Astrocyte of the hippocampus (primary cell): ENCODE results near the gene CRB2.

Experiments
- DNase-seq: peaks from one replicate; pipeline ENCODE4 v3.0.0; 2011; ENCODE audit warnings: low read depth, low spot score

The CRB2 gene

DNA sequence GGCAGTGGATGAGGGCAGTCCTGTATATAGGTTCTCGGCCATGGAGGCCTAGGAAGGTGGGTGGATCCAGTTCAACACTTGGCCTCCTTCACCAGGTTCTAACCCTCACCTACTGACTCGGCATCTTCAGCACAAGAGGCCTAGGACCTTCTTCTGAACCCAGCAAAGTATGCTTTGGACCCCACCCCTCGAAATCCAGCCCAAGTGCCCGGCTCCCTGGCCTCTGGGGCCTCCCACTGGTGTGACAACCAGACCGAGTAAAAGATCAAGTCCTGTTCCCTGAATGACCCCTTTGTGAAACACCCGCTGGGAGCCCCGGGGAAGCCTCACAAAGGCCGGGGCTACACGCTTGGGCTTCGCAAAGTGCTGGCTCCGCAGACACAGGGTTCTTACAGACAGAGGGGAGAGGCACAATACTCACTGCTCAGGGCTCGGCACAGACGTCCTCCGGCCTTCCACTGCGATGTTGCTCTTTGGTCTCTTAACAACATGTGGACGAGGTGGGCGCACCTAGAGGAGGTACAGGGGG is 47.0 kb downstream of the CRB2 start:
- no peak for DNase-seq

DNA sequence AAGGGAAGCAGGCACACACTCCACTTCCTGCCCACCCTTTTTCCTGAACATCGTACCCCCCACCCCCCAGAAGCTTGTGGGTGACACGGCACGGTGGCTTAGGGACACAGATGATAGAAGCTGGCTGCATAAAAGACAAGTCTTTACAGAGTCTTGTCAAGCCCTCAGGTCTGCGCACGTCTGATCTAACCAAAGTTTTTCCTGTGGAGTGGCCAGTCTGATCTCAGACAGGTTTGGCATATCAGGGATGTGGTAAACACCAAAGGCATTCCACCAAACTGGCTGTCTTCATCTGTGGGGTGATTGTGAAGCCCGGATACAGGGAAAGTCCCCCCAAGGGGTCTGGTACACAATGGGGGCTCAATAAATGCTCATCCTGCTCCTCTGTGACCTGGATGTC is 50.0 kb downstream of the CRB2 start:
- no peak for DNase-seq

DNA sequence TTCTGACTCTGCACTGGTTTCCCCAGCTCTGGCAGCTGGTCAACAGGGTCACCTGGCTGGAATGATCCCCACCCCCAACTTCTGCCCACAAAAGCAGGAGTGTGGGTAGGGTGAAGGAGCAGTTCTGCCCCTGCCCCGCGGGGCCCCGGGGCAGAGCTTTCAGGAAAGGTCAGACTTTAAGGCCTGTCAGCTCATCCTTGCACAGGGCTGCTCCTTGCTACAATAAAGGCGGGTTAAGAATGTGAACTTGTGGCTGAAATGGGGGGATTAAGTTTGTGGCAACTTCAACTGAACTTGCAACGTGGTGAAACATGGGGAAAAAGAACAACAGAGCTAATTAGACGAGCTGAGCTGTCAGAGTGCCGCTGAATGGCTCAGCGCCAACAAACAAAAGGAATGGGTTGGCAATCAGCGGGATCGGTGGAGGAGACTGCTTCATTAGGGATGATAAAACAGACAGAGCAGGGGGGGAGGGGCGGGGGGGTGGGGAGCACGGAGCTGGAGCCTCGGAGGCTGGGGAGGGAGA is 50.8 kb downstream of the CRB2 start:
- peak; percentile 72 for DNase-seq

DNA sequence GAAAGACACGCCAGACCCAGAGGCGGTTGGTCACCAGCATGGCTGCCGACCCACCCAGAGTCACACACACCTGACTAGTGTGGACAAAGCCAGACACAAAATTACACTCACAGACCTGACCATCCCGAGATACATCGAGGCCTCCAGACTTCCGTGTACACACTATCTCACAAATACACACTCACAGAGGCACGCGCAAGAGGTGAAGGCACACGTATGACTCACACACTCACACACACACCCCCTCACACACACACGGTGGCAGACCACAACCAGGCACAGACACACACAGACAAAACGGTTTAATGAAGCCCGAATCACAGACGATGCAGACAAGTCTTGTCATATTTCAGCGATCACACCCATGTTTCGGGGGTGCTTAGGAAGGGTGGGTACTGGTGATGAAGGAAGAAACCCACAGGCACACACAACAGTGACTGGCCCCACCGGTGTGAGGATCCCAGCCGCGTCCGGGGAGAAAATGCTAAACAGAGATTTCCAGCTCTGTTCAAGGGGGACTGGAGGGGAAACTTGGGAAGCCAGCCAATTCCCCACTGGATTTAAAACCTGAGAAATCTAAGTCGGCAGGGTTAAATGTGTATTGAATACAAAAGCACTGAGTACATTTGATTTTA is 51.3 kb downstream of the CRB2 start:
- DNase-seq = peak; percentile 65

DNA sequence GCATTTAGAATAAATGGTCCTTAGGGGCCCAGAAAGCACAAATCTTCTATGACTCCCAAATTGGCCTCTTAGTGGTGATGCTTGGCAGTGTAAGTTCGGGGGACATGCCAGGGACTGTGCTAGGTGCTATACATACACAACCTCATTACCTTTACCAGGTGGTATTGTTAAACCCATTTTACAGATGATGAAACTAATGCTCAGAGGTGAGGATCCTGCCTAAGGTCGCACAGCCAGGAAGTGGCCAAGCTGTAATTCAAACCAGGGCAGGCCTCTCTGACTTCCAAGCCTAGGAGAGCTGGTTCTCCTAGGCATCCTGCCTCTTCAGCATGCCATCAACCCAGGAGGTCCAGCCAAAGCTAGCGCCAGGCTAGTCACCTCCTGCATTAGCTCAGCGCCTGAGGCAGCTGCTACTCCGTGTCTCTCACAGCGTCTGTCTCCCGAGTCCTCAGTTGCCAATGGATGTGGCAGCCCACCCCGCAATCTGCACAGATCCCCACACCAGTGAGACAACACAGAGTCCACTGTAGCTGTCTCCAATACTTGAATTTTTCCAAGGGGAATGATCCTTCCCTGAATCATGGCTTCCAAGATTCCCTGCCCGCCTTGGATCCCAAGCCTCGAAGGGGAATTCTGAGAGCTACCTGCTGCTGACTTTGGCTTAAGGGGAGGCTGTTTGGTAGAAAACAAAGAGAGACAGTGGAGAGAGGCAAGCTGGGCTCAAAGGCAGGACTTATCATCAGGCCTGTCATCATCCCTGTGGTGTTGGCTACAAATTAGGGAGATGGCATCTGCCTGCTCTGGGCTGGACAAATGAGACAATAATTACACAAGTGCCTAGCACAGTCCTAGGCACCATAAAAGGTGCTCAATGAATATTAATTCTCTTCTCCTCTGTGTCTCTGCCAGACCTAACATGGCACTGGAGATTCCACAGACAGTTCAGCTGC is 52.6 kb downstream of the CRB2 start:
- no peak for DNase-seq

DNA sequence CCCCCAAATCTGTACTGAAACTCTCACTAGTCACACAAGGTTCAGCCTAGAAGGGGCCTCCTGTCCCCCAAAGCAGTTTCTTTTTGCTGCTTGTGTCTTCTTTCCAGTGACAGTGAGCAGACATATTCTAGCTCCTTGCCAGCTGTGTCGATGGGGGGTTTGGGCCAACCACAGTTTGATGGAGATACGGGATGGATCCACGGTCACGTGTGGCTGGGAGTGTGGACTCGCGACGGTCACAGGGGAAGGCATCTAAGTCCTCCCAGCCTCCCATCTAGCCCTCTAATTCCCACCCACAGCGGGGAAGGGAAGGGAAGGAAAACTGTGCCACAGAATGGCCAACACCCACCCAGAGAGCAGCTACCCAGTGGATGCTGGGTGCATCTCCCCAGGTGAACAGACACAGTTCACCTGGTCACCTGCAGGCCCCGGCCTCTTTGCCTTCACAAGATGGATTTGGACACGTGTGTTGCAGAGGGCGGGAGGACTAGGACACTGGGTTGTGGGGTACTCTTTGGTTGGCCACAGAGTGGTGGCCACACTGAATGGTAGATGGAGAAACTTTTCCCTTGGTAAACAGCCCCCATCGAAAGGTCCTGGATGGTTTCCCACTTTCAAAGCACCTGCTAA is 54.4 kb downstream of the CRB2 start:
- DNase-seq = no peak

DNA sequence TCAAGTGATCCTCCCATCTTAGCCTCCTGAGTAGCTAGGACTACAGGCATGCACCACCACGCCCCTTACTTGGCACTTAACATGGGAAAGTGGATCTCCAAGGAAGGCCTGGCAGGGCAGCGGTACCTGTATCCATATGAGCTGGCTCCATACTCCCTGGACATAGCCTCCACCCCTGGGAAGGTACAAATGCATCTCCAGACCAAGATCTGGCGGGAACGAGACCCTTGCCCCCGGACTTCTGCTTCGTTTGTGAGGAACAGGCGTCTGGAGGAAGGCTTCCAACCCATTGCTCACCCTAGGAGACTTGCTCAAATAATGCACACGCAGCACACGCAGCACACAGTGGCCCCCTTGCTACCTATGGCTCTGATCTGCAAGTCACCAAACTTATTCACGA is 55.2 kb downstream of the CRB2 start:
- no peak for DNase-seq

DNA sequence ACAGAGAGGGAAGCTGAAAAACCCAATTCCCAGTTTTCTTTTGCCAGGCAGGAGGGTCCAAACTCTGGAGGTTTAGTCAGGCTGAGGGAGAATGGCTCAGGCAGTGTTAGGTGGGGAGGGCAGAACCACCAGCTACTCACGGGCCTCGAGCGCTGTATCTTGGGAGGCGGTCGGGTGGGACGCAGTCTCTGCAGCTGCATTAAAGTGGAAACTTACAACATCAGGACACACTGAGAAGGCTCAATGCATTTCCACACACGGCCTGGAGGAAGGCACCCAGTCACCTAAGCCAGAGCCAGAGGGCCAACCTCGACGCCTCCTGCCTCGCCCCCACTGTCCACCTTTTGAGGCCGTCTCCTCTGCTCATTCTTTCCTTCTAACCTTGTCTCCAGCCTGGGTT is 55.6 kb downstream of the CRB2 start:
- DNase-seq = no peak

DNA sequence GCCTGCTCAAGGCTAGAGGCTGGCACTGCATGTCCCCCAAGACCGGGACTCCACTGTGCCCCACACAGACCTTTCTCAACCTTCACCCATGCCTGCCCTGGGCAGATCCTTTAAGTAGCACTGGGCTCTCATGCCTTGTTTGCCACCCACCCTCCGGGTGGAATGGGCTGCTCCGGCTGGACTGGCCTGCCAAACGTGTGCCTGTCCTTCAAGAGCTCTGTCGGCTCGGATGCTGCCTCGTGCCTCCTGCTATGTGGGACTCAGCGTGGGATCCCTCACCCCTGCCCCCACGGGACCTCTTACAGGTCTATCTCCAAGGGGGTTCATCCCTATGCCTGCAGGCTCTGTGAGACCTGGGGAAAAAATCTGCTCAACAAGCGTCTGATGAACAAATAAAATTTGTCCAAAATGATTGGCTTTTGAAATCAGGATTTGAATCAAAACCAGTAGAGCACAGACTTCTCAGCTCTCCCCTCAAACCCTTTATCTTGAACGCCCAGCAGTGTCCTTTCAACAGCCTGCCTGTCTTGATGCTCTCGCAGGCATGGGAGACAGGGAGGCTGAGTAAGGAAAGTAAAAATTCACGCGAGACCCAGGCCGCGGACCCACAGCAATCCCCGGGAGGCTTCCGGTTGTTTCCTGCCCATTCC is 56.3 kb downstream of the CRB2 start:
- DNase-seq = no peak

DNA sequence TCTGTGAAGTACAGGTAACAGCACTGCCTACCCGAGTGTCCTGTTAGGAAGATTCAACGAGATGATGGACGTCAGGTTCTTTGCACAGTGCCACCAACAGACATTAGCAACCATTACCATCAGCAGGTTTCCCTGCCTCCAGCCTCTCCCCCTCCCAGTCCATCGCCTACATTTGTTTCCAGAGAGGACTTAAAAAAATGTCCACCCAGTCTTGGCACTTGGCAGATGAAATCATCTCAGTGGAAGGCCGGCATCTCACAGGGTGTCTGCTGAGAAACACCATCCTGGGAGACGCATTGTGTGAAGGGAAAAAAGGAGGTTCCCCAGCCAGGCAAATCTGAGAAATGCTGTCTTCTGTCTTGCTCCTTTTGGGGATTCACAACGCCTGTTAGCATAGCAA is 58.2 kb downstream of the CRB2 start:
- no peak for DNase-seq

DNA sequence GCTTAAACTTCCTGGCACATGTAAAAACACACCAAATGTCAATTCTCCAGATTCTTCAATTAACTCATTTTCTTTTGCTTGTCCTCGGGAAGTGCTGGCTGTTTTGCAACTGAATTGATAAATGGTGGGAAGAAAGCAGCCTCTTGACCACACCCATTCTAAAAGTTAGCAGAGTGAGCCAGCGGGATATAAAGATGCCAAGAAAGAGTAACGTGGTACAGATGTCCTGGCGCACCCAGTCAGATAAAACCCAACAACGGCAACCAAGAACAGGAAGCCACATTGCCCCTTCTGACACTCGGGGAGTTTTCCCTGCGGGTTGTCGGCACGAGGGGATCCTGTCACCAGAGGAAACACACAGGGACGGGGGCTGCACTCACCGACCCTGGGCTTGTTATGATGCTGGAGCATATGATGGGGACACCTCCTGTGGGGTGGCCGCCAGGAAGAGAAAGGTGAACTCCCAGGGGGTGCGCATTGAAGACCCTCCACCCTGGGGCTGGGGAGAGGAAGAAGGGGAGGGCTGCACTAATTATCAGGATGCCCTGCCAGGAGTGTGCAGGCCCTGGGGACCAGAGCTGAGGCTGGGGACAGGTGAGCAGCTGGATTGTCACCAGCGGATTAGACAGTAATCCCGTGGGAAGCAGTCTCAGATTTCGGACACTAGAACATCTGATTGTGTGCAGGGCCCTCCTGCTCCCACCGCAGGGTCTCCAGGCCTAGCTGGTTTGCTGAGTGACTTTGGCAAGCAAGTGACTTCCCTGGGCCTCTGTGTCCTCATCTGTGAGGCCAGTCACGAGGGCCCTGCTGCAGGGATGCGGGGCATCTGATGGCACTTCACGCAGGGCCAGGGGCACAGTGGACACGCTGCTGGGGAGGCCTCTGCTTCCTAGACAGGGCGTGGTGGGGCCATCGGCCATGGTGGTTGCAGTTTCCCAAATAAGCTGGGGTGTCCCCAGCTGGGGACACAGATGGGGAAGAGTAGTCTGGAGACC is 59.2 kb downstream of the CRB2 start:
- DNase-seq = no peak

DNA sequence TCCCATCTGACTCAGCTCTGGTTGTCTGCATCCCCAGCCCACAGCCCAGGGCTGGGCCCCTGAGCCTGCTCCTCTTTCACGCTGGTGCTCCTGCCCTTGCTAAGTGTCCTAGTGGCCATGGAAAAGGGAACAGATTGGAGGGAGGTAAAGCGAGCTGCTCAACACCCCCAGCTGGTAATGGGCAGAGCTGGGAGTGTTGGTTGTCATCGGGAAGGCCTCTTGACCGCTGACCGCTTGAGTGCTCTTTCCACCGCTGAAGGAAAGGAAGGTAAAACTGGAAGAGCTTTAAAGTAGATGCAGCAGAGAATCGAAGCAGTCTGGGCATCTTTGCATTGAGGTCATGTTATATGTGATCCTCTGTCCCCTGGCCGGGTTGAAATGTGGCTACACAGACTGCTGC is 60.2 kb downstream of the CRB2 start:
- no peak for DNase-seq

DNA sequence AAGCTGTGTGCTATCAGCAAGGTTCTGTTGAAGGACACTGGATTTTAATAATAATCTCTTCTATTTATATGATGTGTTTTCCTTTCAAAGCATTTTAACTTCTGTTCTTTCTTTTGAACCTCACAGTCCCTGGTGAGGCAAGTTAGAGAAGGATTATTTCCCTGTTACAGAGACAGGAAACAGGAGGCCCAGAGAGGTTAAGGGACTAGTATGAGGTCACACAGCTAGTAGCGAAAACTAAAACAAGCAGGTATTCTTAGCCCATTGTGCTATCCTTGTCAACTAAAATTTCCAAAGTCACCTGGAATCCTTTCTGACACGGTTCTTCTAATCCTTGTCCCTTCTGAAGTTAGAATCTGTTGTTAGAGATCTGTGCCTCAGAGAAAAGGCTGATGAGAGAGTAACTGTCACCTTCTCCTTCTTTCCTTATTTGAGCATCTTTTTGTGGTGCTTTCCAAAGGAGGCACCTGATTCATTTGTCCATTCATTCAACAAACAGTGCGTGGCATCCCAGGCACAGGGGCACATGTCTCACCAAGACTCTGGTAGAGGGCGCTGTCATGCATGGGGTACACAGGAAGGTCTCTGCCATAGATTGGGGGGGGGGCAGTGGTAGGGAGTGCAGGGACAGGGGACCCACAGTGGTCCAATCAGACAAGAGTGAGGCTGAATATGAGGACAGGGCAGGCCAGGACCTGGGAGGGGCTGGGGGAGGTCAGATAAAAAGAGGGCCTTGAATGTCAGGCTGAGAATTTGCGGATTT is 61.5 kb downstream of the CRB2 start:
- no peak for DNase-seq

DNA sequence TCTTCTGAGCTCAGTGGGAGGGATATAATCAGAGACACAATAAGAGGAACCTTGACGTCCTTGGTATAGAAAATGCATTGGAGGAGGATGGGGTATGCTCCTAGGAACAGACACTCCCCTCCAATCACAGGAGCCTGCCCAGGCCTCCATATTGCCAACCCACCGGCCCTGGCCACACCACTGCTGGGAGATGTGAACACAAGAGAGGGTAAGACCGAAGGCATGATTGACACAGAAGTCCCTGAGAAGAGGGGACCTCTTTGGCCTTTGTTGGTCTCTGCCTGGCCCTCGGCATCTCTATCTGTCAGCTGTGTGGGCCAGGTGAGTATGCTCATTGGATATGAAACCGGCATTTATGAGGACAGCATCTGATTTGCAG is 62.0 kb downstream of the CRB2 start:
- DNase-seq = no peak

DNA sequence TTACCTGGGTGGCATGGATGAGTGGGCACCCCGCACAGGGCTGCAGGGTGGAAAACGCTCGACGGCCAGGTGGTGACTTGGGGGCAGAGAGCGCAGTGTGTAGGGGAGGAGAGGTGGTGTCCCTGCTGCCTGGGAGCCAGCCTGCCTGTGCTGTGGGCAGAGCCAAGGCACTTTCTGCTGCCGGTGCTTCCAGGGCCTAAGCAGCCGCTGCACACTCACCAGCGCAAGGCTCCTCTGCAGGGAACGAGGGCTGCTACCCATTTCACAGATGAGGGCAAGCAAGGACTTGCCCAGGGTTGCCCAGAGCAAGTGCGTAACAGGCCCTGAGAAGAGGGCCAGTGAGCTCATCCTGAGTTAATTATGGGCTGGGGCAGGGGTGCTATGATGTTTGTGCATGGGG is 62.5 kb downstream of the CRB2 start:
- DNase-seq = no peak

DNA sequence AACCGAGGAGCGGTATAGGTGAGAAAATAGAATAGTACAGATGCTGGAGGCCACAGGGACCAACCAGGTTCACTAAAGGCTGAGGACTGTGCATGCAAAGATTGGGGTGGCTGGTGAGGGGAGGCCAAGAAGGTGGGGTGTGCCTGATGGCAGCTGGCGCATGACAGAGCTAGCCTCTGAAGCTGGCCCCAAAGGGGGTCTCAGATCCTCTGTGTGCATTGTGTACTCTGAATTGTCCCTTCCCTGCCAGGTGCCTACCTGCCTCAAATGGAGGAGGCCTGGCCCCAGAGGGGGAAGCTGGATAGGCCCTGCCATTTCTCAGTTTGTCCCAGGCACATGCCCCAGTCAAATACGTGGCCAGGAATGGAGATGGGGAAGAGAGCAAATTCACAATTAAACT is 63.1 kb downstream of the CRB2 start:
- DNase-seq = no peak

DNA sequence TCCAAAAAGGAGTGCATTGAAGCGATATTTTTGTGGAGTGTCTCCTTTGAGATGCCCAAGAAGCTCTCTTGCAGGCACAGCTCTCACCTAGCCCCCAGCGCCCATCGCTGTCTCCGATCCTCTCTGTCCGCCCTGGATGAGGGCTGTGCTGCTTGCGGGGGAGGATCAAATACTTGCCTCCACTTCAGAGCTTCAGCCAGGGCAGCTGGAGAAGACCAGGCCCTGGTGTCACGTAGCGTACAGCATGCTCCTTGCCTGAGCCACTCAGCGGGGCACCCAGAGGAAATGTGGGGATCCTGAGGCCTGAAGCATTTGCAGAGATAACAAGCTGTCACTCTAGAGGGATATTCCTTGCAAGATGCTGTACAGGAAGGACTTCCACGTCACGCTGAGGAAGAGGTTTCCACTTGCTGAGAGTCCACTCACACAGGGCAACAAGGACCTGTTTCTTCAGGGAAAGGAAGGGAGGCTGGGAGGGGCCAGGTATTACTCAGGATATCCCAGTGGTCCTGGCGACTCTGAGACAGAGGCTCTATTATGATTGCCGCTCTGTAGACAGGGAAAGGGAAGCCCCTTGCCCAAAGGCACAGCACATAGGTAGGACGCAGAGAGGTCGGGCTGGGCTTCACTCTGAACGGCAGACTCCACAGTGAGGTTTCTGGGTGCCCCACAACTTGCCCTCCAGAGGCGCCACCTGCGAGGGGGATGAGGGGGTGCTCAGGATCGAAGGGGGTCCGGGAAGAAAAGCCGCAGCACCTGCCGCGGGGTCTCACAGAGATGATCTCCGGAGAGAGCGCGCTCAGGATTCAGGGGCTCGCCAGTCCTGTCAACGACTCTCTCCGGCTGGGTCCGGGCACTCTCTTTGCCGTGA is 64.0 kb downstream of the CRB2 start:
- DNase-seq = no peak

DNA sequence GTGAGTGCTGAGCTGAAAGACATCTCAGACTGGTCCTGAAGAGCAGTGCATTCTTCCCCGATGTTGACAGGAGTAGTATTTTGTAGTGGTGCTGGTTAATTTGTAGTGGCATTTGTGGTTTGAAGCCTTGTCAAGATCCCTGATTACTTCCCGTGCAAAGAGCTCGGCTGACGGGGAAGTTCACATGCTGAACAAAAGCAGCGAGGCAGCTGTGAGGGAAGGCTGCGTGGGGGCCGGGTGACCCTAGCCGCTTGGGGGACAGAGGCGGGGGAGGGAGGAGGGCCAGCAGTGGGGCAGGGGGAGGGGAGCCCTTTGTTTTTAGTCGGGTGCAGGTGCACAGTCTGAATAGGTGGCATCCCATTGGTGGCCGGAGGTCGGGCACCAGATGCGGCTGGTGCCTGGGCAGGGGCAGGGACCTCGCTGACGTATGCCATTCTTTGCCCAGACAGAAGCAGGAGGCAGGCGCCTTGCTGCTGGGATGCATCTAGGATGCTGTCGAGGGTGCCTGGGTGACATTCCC is 64.7 kb downstream of the CRB2 start:
- peak; percentile 67 for DNase-seq

DNA sequence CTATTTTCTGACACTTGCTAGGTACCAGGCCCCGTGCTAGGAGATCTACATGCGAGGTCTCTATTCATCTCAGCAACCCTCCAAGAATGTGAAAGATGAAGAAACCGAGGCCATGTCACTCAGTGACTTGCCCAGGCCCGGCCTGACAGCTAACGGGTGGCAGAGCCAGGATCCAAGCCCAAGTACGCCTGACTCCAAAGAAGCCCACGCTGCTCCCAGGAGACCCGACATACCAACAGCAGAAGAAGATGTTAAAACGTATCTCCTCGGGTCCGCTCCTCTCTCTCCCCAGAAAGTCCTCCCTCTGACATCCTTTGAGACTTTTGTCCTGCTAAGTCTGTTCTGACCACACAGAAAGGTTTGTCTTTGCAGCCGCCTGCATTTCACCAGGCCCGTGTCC is 65.2 kb downstream of the CRB2 start:
- DNase-seq = no peak
